Activated T-helper 2 cell treated with anti-CD3 and anti-CD28 coated beads, Interferon-gamma antibody, Interleukin-2, Interleukin-4, amounts not matched to agents 10 μg/mL and 5 μg/mL and 100 μg/mL, durations not matched to agents 14 hours and 24 hours and 36 hours (primary cell): ENCODE results near the gene VEGFB. TPM values are rescaled to one million over a fixed set of nuclear protein-coding genes. Genes with fewer than 3 reads are reported as not detected.

Experiments used
- DNase-seq: peaks from one replicate; pipeline ENCODE4 v3.0.0; 2021; ENCODE audit warnings: low spot score
- H3K27ac Mint-ChIP-seq: one replicate; pipeline ENCODE4 v1.8.0; 2021; ENCODE audit warnings: mixed read lengths
- H3K27me3 Mint-ChIP-seq: one replicate; pipeline ENCODE4 v1.8.0; 2021; ENCODE audit warnings: low read depth, mixed read lengths
- H3K36me3 Mint-ChIP-seq: one replicate; pipeline ENCODE4 v1.8.0; 2021; ENCODE audit warnings: low read depth, mixed read lengths
- H3K4me1 Mint-ChIP-seq: one replicate; pipeline ENCODE4 v1.8.0; 2021; ENCODE audit warnings: low read depth, mixed read lengths
- H3K4me3 Mint-ChIP-seq: one replicate; pipeline ENCODE4 v1.8.0; 2021; ENCODE audit warnings: low read depth, mild to moderate bottlenecking, moderate library complexity, mixed read lengths
- H3K9me3 Mint-ChIP-seq: one replicate; pipeline ENCODE4 v1.8.0; 2021; ENCODE audit warnings: mixed read lengths
- intact Hi-C: fragments of 100-400 bp; cut with micrococcal nuclease; formaldehyde crosslinking; loops from one replicate; pipeline ENCODE4 v1.15.1; 2023
- total RNA-seq: library from RNA; stranded (reverse); gene quantifications from 2 replicates; pipeline ENCODE4 v1.2.3, GENCODE V29; 2022

The VEGFB gene
- total RNA-seq, 1 donor from 2014 or later: 82.0 TPM

DNA sequence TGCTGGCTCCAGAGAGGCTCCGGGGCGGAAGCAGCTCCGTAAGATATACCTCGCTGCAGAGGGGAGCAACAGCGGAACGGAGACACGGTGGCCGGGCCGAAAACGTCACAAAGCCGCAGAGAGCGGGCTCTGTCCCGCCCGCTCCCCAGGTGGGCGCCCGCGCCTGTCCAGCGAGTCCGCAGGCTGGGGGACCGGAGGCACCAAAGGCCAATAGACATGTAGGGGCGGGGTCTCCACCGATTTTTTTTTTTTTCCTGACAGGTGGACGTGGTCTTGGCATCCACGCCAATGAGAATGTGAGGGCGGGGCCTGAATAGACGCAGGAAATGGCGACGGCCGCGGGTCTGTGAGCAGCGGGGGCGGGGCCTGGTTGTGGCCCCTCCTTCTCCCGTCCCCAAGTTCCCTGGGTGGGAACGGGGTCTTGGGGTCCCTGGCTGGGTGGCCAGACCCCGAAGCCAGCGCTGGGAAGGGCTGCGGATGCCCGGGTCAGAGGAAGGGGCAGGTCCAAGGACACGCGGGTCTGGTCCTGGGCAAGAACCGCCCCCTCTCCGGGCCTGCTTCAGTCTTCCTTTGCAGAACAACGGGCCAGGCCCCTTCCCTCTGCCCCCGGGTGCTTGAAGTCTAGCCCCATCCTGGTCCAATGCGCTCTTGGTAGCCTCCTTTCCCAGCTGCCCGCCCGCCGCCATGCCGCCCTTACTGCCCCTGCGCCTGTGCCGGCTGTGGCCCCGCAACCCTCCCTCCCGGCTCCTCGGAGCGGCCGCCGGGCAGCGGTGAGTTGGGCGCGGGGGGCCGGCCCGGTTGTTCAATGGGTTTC lies 4.0 kb upstream of the VEGFB start, which contains the start of gene DNAJC4:
Gene DNAJC4, plus strand, starts transcription at position 378 of the 814 bp plus-strand sequence. Its CDS starts 307 bp downstream, at position 685.
- Mint-ChIP-seq H3K4me3 (peak within 1 kb of the TSS; percentile 84), H3K27me3 (no peaks in the 10 kb centered on the region), H3K9me3 (no peaks in the 10 kb centered on the region), H3K36me3 (peaks cover 3% of the 10 kb centered on the region), H3K4me1 (peaks cover 26% of the 10 kb centered on the region), H3K27ac (peak within 1 kb of the TSS; percentile 81)
- DNase-seq: peak; percentile 89
- intact Hi-C loops: no loop called here

DNA sequence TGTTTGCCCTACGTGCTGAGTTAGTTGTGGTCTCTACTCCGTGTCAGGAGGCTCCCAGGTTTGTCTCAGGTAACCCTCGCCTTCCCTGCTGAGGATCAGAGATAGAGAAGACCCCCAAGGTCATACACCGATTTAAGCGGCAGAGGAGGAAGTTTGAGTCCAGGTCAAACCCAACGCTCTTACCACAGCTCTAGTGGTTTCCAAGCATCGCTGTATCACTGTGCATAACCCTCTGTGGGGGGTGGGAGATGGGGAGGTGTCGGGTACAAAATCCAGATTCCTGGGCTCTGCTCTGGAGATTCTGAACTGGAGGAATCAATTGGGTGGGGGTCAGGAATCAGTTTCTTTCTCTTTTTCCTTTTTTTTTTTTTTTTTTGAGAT lies 3.4 kb upstream of the VEGFB start:
- Mint-ChIP-seq H3K27me3 (no peaks in the 10 kb centered on the region), H3K4me3 (peak overlapping the region; percentile 84), H3K27ac (peak overlapping the region; percentile 68), H3K36me3 (peaks cover 6% of the 10 kb centered on the region), H3K4me1 (peaks cover 29% of the 10 kb centered on the region), H3K9me3 (no peaks in the 10 kb centered on the region)
- DNase-seq: no peak
- intact Hi-C loops: no loop called here

DNA sequence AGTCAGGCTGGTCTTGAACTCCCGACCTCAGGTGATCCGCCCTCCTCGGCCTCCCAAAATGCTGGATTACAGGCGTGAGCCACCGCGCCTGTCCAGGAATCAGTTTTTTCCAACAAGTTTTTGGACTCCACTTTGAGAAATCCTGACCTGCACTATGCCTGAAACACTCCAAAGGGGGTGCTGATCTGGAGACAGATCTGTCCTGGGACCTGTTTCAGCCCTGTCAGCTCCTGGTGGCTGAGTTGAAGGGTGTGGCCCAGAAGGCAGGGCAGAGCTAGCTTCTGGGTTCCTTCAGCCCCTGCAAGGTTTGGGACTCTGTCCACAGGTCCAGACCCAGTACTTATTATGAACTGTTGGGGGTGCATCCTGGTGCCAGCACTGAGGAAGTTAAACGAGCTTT lies 2.8 kb upstream of the VEGFB start:
- Mint-ChIP-seq H3K9me3 (no peaks in the 10 kb centered on the region), H3K27ac (no peak overlapping the region), H3K4me1 (peaks cover 29% of the 10 kb centered on the region), H3K27me3 (no peaks in the 10 kb centered on the region), H3K36me3 (peaks cover 6% of the 10 kb centered on the region), H3K4me3 (peak overlapping the region; percentile 84)
- no peak for DNase-seq
- intact Hi-C loops: no loop called here

DNA sequence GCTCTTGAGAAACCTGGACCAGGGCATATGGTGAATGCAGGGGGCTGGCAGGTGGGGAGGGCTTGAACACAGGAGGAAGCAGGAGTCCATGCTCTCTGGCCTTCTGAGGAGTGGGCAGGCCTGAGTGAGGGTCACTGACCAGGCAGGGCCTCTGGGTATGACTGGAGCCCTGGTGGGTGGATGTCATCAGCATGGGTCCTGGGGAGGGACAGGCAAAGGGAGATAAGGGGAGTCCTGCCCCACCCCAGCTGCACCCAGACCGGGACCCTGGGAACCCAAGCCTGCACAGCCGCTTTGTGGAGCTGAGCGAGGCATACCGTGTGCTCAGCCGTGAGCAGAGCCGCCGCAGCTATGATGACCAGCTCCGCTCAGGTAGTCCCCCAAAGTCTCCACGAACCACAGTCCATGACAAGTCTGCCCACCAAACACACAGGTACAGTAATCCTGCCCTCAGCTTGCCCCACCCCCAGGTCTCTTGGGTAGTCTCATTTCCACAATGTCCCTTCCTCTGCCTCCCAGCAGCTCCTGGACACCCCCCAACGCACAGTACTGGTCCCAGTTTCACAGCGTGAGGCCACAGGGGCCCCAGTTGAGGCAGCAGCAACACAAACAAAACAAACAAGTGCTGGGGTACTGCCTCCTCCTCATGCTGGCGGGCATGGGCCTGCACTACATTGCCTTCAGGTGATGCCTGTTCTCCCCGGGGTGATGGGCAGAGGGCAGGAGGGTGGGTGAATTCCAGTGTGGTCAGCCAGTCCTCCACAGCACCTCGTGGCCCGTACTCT lies 2.0 kb upstream of the VEGFB start:
- Mint-ChIP-seq H3K36me3 (peaks cover 13% of the 10 kb centered on the region), H3K27ac (peak overlapping the region; percentile 36), H3K4me3 (peak overlapping the region; percentile 84), H3K4me1 (peaks cover 26% of the 10 kb centered on the region), H3K27me3 (no peaks in the 10 kb centered on the region), H3K9me3 (no peaks in the 10 kb centered on the region)
- DNase-seq: no peak
- intact Hi-C loops: no loop called here

DNA sequence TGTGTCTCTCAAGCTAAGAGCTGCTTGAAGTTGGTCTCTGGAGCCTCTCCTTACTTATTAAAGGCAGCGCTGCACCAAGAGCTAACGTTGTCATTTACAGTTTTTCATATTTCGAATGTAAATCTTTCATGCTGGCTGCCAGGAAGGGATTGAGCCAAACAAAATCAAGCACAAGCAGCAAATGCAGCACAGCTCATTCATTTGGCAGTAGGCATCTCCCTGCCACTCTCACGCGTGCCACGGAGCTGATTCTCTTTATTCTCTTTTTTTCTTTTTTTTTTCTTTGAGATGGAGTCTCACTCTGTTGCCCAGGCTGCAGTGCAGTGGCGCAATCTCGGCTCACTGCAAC lies 1.4 kb upstream of the VEGFB start:
- H3K4me1 Mint-ChIP-seq: peaks cover 22% of the 10 kb centered on the region
- peaks cover 18% of the 10 kb centered on the region for H3K36me3 Mint-ChIP-seq
- H3K4me3 Mint-ChIP-seq: peak overlapping the region; percentile 72
- intact Hi-C loops: no loop called here
- peak overlapping the region; percentile 36 for H3K27ac Mint-ChIP-seq
- H3K9me3 Mint-ChIP-seq: no peaks in the 10 kb centered on the region
- H3K27me3 Mint-ChIP-seq: no peaks in the 10 kb centered on the region
- no peak for DNase-seq

DNA sequence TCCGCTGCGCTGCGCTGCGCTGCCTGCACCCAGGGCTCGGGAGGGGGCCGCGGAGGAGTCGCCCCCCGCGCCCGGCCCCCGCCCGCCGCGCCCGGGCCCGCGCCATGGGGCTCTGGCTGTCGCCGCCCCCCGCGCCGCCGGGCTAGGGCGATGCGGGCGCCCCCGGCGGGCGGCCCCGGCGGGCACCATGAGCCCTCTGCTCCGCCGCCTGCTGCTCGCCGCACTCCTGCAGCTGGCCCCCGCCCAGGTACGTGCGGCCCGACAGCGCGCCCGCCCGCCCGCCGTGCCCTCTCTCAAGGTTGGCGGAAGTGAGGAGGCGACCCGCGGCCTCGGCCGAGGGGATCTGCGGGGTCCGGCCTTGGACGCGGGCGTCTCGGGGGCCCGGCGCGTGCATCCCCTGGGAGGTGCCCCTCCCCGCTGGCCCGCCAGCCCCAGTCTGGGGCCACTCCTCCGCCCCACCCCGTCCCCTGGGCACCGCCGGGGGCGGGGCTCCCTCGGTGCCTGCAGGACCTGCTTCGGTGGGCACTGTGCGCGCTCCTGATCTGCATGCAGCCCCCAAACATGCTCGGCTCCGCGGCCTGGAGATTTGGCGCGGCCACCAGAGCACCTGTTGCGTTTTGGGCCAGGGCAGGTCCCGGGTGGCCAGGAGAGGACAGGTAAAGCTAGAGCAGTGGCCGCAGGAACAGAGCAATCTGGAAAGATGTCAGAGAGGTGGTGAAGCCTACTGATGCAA lies 429 bp downstream of the VEGFB start:
- intact Hi-C loops: no loop called here
- Mint-ChIP-seq H3K4me3 (peak overlapping the region; percentile 85), H3K27me3 (no peaks in the 10 kb centered on the region), H3K36me3 (peaks cover 27% of the 10 kb centered on the region), H3K27ac (peak overlapping the region; percentile 60), H3K4me1 (peaks cover 14% of the 10 kb centered on the region), H3K9me3 (no peaks in the 10 kb centered on the region)
- peak; percentile 43 for DNase-seq

DNA sequence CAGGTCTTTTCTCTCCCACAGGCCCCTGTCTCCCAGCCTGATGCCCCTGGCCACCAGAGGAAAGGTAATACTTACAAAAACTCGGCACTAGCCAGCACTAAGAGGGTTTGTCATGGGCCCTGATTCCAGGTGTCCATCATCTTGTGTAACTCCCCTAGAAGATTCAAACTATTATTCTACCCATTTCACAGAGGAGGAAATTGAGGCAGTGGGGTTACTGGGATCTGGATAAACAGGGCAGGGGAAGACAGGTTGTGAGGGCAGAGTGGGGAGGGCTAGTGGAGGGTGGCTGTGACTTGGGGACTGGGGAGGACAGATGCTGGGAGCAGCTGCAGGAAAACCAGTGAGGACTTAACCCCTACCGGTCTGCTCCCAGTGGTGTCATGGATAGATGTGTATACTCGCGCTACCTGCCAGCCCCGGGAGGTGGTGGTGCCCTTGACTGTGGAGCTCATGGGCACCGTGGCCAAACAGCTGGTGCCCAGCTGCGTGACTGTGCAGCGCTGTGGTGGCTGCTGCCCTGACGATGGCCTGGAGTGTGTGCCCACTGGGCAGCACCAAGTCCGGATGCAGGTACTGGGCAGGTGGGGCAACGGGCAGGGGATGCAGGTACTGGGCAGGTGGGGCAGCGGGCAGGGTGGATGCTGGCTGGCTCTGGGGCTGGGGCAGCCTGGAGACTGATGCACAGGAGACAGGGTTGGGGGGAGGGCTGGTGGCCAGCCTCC lies 1.2 kb downstream of the VEGFB start:
- intact Hi-C loops: no loop called here
- Mint-ChIP-seq H3K4me3 (peak overlapping the region; percentile 85), H3K36me3 (peaks cover 32% of the 10 kb centered on the region), H3K4me1 (peaks cover 18% of the 10 kb centered on the region), H3K27me3 (no peaks in the 10 kb centered on the region), H3K9me3 (no peaks in the 10 kb centered on the region), H3K27ac (no peak overlapping the region)
- DNase-seq: no peak

DNA sequence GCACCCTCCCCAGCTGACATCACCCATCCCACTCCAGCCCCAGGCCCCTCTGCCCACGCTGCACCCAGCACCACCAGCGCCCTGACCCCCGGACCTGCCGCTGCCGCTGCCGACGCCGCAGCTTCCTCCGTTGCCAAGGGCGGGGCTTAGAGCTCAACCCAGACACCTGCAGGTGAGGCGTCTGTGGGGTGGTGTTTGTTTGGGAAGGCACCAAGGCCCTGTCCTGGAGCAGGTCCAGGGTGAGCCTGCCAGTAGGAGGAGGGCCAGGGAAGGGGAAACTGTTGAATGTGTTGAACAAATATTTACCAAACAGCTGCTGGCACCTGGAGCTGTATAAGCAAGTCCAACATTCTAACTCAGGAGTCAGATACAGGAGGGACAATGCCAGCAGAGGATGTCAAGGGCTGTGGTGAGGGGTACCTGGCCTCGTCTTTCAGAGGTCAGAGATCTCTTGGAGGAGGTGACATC lies 3.1 kb downstream of the VEGFB start:
- no peak for DNase-seq
- H3K36me3 Mint-ChIP-seq: peaks cover 36% of the 10 kb centered on the region
- no peaks in the 10 kb centered on the region for H3K9me3 Mint-ChIP-seq
- intact Hi-C loops: no loop called here
- H3K27me3 Mint-ChIP-seq: no peaks in the 10 kb centered on the region
- H3K4me1 Mint-ChIP-seq: peaks cover 19% of the 10 kb centered on the region
- H3K27ac Mint-ChIP-seq: no peak overlapping the region
- peak overlapping the region; percentile 13 for H3K4me3 Mint-ChIP-seq

DNA sequence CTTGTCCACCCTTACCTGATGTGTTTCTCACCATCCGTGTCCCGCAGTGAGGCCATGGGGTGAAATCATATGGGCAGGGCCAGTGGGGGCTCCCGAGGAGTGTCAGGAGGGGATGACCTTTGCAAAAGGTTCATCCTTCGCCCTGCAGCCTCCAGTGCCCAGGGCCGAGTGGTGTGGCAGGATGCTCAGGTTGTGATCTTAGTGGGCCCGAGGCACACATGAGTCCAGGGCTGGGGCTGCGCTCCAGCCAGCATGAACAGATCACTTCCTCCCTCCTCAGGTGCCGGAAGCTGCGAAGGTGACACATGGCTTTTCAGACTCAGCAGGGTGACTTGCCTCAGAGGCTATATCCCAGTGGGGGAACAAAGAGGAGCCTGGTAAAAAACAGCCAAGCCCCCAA lies 3.7 kb downstream of the VEGFB start:
- peak overlapping the region; percentile 42 for H3K27ac Mint-ChIP-seq
- H3K27me3 Mint-ChIP-seq: no peaks in the 10 kb centered on the region

DNA sequence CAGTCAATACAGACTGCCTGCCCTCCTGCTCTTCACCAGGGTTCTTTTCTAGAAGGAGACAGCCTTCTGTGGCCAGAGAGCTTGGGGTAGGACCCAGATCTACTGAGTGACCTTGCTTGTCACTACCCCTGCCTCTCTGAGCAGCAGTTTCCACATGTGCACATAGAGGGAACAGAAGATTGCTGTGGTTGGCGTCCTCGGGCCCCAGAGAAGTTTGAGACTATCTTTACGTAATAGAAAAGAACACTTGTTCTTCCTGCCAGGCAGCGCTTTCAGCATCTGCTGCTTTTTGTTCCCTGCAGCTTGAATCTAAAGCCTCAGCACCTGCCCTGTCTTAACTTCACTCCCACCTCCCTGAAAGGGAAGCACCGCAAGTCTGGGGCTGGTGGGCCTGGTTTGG lies 4.6 kb downstream of the VEGFB start:
- H3K4me1 Mint-ChIP-seq: peaks cover 25% of the 10 kb centered on the region
- H3K27me3 Mint-ChIP-seq: no peaks in the 10 kb centered on the region
- peak overlapping the region; percentile 35 for H3K27ac Mint-ChIP-seq
- no peaks in the 10 kb centered on the region for H3K9me3 Mint-ChIP-seq
- no peak overlapping the region for H3K4me3 Mint-ChIP-seq
- DNase-seq: no peak
- intact Hi-C loops: no loop called here
- peaks cover 46% of the 10 kb centered on the region for H3K36me3 Mint-ChIP-seq

More for the DNA sequence above, 3.7 kb downstream of the VEGFB start:
- DNase-seq: no peak
- H3K36me3 Mint-ChIP-seq: peaks cover 37% of the 10 kb centered on the region
- H3K9me3 Mint-ChIP-seq: no peaks in the 10 kb centered on the region
- peaks cover 20% of the 10 kb centered on the region for H3K4me1 Mint-ChIP-seq
- intact Hi-C loops: no loop called here
- H3K4me3 Mint-ChIP-seq: no peak overlapping the region

DNA sequence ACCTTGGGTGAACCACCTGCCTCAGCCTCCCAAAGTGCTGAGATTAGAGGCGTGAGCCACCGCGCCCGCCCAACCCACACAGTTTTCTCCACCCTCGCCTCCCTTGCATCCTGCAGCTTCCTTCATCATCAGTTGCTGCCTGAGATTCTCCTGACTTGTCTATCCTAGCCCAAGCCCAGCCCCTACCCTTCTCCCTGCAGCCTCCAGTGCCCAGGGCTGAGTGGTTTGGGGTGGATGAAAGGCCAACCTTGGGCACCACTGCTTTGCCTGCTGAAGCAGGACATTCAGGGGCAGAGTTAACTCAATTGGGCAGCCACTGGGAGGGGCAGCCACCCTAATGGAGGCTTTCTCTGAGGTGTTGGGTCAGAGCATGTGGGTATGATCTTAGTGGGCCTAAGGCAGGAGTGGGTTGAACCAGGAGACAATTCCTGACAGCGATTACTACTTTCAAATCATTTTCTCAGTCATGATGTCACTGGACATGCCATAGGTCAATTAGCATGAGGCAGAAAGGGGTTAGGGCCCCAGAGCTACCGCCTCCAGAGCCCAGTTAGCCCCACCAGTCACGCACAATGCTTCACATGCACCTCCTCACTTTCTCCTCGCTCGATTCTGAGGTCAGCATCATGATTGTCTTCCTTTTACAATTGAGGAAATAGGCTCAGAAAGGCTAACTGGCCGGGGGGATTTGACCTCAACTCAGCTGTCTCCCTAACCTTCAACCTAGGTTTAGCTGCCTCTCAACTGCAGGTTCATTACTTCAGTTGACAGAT lies 5.5 kb downstream of the VEGFB start:
- Mint-ChIP-seq H3K4me1 (peaks cover 25% of the 10 kb centered on the region), H3K36me3 (peaks cover 50% of the 10 kb centered on the region), H3K9me3 (no peaks in the 10 kb centered on the region), H3K27ac (peak overlapping the region; percentile 93), H3K27me3 (no peaks in the 10 kb centered on the region), H3K4me3 (peak overlapping the region; percentile 94)
- intact Hi-C loops: loop anchor here (2.0 kb wide), 3 partner anchors 33 to 53 kb away; partner anchors contain the start of genes BAD, FERMT3, GPR137 and STIP1
- DNase-seq: no peak
